ENCODE results near the gene DSCAM.

The DSCAM gene

DNA sequence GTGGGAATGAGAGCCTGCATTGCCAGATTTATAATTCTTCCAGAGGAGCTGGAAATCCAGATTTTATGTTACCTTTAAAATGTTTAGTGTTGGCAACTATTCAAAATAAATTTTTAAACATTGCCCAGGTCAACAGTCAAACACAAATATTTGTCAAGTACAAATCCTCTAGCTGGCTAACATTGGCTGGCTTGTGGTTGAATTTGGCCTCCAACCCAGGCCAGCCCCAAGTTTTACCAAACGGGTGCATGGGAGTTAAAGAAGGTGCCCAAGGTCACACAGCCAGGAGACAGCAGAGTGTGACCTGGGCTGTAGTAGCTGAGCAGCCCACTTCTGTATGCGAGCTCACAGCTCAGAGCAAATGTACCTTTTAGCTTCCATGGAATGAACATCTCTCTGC, 240.6 kb downstream of the DSCAM start:
- no peak for DNase-seq

DNA sequence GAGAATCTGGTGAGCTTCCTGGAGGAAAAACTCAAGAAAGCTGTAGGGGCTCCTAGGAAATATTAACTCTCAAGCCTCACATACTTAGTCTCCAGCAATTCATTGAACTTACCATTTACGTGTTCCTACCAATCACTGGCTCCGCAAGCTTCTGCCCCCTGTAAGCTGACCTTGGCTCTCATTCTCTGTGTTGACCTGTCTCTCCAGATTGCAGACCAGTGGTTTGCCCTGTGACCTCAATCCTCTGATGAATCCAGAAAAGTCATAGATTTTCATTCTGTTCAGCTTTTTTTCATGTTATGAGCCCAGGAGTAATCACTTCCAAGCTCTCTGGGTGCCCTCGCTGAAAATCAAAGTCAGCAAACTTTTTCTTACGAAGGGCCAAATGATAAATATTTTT, 241.9 kb downstream of the DSCAM start:
- DNase-seq = no peak

DNA sequence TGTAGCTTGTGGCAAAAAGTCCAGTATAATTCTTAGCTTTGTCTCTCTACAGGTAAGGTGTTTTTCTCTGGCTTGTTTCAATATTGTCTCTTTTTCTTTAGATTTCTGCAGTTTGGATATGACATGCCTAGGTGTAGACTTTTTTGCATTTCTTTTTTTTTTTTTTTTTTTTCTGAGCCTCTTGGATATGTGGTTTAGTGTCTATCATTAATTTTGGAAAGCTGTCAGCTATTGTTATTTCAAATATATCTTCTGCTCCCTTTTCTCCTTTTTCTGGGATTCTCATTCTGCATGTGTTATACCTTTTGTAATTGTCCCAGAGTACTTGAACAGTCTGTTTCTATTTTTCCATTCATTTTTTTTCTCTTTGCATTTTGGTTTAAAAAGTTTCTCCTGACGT, 243.2 kb downstream of the DSCAM start:
- DNase-seq = no peak

DNA sequence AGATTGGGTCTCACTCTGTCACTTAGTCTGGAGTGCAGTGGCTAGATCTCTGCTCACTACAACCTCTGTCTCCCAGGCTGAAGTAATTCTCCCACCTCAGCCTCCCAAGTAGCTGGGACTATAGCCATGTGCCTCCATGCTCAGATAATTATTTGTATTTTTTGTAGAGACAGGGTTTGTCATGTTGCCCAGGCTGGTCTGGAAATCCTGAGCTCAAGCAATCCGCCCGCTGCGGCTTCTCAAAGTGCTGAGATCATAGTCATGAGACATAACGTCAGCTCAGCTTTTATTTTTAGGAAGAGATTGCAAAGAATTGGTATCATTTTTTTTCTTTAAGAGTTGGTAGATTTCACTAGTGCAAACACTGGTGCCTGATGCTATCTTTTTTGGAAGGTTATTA, 244.9 kb downstream of the DSCAM start:
- no peak for DNase-seq

DNA sequence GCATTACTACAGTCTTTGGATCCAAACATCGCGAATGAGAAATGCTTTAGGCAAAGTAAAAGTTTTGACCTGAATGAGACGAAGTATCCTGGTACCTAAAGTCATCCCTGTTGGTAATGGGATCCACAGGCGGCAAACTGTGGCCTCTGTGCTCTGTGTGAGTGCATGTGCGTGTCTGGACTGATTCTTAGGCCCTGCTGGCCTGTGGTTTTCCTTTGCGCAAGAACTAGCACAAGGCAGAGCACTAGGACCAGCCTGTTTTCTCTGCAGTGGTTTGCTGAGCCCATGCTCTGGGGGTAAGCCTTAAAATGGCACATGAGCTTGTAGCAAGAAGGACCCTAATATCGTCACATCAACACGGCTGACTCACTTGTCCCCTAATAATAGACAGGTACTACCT, 251.2 kb downstream of the DSCAM start:
- no peak for DNase-seq

DNA sequence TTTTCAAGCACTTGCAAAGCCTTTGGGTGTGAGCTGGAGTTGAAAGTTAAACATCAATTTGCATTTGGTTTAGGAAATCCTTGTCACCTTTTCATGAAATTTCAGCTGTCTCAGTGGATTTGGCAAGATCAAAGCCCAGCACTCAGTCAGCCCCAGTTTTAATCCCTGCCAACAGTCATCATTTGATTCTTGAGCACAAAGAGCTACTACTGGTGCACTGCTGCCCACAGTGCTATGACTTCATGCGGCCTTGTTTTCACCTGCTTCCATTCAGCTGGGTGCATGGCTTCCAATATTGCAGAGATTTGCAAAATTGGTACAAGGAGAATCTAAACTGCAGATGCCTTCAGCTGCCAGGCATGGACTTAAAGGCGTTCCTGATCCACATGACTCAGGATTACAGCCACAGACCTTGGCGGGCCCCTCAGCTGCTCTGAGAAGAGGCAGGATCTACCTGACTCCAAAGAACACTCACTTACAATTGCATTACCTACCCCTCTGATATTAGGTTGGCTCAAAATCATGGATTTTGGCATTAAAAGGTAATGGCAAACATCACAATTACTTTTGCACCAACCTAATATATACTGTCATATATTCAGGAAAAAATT, 259.1 kb downstream of the DSCAM start:
- no peak for DNase-seq

DNA sequence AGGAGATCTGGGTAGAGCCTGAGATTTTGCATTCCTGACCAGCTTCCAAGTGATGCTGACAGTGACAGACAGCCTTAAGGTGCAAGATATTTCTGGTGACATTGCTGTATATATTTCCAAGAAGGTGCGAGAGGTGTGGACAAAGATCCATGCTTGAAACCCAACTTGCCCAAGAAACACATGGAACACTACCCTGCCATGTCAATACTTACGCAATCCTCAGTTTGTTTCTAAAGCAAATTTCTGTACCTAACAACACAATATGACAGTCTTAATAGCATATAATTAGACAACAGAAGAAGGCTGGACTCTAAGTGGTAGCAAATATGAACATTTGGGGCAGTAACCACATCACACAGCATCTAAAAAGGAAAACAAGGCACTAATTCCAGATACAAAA, 260.4 kb downstream of the DSCAM start:
- no peak for DNase-seq

DNA sequence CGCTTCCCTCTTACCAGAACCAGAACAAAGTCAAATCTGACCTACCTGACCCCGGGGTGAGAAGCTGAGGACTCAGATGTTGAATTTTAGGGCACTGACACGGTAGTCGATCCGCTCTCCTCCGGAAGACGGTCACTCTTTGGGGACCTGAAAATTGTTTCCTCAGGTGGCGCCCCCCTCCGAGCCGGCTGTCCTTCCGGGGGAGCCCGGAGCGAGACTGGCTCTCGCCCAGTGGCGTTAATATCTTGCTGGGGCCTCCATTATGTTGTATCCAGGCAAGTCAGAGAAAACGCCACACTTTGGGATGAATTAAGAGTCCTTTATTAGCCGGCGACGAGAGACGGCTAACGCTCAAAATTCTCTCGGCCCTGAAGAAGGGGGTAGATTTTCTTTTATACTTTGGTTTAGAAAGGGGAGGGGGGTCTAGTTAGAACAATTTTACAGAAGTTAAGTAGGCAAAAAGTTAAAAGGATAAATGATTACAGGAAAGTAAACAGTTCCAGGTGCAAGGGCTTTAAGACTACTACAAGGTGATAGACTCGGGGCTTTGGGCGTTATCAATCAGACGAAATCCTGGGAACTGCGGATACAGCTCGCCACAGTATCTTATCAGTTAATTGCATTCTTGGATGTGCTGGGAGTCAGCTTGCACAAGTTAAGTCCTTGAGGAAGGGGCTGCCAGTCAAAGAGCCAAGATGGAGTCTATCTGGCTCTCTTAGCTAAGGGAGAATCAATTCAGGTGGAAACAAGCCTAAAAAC, 269.5 kb downstream of the DSCAM start:
- no peak for DNase-seq

DNA sequence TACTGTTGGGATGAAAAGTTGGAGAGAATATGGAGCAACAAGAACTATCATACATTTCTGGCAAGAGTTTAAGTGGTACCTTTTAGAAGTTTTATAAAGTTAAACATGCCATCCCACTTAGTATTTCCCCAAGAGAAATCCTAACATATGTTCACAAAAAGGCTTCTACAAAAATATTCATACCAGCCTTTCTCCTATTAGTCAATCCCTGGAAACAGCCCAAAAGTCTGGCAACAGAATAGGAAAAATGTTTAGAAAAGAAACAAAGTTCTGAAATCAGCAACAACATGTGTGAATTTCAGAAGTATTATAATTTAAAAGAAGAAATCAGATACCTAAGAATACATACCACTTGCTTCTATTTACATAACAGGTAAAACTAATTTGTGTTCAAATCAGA, 271.0 kb downstream of the DSCAM start:
- no peak for DNase-seq

DNA sequence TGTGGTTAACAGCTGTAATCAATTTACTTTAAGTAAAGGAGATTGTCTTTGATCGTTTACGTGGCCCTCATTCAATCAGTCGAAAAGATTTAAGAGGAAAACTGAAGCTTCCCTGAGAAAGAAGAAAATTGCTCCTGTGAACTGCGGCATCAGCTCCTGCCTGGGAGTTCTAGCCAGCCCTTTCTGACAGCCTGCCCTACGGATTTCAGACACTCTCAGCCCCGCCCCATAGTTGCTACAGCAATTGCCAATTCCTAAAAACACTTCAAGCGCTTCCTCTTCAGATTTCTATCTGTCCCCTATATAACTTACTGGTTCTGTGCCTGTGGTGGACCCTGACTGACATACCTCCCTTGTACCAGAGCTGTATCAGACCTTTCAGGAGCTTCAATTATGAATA, 277.6 kb downstream of the DSCAM start:
- DNase-seq = no peak

DNA sequence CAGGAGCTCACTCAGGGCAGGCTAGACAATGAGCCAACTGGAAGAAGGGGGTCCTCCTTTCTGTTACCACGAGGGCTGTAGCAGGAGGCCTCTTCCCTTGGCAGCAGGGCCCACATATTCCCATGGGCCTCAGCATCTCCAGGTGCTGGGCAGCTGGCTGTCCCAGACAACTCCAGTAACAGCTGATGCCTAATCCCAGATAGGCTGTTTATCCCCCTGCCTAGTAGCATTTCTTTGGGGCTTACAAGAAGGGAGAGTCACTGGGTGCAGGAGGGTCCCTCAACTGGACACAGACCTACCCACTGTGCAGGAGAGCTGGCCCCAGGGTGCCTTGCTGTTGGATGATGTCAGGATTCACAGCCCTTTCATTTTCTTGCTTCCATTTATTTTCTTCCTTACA, 278.2 kb downstream of the DSCAM start:
- no peak for DNase-seq

DNA sequence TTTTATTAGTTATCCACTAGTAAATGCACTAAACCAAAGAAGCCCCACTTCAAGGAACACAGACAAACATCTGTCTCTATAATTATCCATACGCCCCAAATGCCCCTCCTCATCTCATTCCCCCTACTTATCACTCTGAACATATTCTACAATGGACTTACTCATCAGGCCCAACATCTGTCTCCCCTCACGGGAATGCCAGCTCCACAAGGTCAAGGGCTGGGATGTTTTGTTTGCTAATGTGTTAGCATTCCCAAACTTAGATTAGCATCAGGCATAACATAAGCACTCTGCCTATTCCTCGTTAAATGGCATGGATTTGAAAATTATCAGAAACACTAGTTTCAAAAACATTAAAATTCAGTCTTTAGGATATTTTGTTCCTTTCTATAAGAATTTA, 279.5 kb downstream of the DSCAM start:
- no peak for DNase-seq

DNA sequence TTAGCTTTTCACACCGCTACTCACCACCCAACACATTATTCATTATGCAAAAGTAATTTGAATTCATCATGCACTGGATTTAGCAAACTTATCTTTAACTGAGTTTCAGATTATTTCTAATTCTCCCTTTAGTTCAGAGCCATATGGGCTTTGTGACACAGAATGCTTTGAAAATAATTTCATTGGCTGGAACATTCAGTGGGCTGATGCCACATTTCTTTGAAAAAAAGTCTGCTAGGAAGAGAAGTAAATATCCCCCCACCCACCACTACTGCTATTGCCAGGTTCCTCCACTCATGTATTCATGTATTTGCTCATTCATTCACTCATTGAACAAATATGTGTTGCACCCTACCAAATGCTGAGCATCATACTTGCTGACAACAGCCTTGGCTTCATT, 280.5 kb downstream of the DSCAM start:
- no peak for DNase-seq

DNA sequence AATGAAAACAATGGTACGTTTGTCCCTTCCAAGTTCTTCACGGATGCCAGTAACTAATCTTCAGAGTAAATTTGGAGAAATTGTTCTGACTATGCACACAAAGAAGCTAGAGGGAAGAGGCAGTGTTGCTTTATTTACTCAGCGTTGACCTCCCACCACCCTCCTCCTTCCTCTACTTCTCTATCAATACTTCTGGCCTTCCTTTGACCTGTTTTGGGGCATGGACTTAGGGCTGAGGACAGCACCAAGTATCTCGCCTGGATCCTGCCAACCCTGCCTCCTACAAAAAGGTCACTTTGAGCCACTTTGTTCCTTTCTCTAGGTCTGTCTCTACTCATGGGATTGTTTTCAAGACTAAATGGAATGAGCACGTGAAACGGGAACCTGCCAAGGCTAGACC, 282.6 kb downstream of the DSCAM start:
- no peak for DNase-seq

DNA sequence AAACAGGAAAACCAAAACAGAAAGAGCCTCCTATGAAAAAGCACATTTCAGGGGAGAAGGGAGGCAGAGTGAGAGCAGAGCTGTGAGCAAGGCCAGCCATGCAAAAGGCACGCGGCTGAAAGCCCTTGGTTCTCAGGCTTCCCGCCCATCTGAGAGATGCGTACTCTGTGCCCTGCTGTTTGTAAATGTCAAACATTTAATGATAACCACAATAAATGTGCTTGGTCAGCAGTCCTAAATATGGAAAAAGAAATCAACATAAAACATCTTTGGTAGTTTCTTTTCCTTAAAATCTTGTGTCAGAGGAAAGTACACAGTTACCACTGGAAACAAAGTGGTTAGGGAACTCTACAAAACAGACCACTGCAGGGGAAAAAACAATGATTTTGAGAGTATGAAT, 283.1 kb downstream of the DSCAM start:
- DNase-seq = no peak

DNA sequence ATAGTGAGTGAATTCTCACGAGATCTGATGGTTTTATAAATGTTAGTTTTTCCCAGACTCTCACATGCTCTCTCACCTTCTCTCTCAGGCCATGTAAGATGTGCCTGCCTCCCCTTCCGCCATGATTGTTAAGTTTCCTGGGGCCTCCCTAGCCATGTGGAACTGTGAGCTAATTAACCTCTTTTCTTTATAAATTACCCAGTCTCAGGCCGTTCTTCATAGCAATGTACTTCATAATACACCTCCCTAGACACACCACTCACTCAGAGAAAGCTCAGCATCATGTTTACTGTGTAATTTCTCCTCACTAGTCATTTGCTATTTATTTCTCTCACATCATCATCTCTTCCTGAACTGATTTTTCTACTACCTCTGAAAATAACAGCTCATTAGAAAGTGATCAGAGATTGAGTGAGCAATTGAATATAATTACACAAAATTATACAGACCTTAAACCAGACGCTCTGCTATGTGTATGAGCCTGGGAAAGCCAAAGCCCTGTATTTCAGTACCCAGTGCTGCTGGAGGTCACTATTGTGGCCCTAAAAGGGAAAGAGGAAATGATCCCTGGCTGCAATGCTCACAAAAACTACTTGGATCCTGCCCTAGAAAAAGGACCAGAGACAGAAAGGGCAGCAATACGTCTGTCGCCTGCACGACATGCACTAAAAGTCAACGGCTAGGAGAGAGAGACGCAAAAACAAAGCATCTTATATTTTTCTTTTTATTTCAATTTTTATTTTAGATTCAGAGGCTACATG, 284.5 kb downstream of the DSCAM start:
- peak in 1 of 2 experiments; percentile 2 for DNase-seq

DNA sequence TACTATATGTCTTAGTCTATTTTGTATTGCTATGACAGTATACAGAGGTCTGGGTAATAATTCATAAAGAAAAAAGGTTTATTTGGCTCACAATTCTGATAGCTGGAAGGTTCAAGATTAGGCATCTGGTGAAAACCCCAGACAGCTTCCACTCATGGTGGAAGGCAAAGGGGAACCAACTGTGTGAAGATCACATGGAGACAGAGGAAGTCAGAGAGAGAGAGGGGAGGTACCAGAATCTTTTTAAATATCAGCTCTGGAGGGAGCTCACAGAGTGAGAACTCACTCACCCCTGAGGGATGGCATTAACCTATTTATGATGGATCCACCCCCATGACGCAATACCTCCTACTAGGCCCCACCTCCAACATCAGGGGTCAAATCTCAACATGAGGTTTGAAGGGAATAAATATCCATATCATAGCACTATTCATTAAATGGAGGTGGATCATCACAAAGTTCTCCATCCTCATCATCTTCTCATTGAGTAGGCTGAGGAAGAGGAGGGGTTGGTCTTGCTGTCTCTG, 290.5 kb downstream of the DSCAM start:
- no peak for DNase-seq

DNA sequence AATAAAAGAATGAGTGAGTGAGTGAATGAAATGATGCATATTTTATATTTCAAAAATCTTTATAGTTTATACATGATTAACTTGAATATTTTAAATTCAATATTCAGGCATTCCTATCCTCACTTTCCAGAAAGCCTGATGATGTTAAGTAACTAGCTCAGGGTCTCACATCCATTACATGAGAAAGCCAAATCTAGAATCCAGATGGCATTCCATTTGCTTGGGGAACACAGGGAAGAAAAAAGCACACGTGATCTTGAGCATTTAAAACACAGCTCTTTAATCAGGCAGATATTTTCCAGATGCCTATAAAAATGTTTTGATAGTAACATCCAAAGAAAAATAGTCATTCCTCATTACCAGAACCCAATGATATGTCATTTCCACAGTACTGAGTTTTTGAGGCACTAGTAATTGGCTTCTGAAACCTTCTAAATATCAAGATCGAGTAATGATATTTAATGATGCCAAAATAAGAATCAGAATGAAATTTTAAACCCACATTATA, 291.9 kb downstream of the DSCAM start:
- DNase-seq = no peak

DNA sequence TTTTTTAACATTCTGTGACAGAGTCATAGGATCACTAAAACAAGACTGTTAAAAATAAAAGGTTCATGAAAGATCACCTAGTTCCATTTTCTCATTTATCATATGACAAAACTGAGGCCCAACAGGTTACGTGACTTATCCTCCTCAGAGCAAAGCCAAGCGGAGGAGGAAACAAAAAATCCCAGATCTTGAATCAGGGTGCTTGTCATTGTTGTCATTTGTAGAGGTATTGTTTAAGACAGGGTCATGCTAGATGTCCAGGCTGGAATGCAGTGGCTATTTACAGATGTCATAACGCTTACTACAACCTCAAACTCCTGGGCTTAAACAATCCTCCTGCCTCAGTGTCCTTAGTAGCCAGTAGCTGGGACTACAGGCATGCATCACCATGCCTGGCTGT, 293.2 kb downstream of the DSCAM start:
- DNase-seq = no peak

DNA sequence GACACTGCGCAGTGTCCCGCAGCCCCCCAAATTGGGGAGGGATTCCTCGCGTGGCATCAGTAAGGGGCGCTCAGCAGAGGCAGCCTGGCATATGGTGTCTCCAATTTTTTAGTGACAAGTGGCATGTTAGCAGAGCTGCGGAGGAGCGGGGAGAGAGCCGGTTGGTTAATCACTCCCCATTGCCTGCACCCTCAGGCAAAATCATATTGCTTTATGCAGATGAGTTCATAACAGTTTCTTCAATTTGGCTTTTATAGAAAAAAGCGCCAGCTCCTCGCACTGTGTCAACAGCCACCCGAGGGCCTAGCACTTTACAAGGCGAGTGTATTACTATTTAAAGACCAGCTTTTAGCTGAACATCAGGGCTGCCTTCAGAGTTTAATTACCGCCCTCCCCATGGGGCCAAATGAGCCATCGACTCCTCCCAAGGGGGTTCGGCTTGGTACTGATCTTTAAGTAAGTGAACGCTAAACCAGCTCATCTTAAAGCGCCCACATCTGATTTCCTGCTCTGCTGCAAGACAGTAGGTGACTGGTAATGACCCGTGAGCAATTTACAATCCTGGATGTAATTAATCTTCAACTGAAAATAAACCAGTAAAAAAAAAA, 298.9 kb downstream of the DSCAM start:
- peak; percentile 31 to 49 for DNase-seq

DNA sequence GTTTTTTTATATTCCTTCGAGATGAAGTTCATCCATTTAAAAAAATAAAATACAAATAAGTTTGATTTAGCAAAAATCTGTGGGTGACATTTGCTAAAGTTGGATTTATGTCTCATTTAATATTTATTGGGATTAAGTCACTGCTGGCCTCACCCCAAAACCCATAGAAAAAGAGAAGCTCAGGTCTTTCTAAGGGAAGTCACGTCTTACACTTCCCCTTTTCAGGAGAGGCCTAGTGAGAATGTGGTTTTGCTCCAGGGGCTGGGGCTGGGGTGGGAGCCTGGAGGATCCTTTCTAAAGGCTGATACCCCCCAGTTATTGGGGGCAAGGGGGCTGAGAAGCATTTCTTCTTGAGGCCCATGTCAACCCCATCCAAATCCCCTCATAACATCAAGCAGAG, 300.3 kb downstream of the DSCAM start:
- DNase-seq = no peak

DNA sequence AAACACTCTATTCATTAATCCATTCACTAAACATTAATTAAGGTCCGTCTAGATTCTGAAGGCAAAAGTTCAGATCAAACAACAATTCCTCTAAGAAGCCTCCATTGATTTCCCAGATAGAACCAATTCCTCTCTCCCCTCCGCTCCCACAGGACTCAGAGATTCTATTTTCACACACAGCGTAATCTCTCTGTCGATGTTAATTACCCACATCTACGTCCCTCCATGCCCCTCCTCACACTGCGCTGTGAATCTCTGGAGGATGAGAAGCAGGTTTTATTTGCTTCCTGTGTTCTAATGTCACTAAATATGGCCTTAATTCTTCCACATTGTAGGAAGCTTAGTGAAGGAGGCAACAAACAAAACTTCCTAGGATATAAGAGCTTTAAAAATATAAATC, 306.7 kb downstream of the DSCAM start:
- DNase-seq = no peak

DNA sequence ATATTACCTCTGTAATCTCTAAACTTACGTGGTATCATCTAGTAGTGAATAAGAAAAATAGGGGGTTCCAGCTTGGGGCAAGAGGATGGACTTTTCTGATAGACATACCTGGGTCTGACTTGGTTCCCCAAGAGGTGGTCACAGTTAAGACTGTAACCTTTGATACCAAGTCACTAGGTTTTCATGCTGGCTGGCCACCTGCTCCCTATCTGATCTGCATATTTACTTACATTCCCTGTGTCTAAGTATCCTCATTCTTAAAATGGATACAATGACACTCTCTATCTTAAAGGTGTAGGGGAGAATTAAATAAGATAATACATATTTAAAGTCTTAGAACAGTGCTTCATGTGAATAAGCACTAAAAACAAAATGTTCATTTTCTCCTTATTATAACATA, 312.1 kb downstream of the DSCAM start:
- no peak for DNase-seq
